ENCODE data around the gene HHAT. TPM values are rescaled to one million over a fixed set of nuclear protein-coding genes. Genes with fewer than 3 reads are reported as not detected.

HHAT gene
- total RNA-seq, 1 donor from 2014 or later, result 2.9 TPM

- no peaks in the 10 kb centered on the region for H3K36me3 ChIP-seq (ENCODE audit: control insufficient read depth, insufficient read depth, low read length)
- FAIRE-seq, result no peak
- no peaks in the 10 kb centered on the region for H3K27me3 ChIP-seq (ENCODE audit: control insufficient read depth, insufficient read depth, low read length)
- no peak for DNase-seq (ENCODE audit: low read depth)
- TF ChIP-seq CTCF (IDR thresholded peaks at IDR 0.05; ENCODE audit: insufficient read depth, low read length, severe bottlenecking), result no peak
- no peak overlapping the region for H3K4me3 ChIP-seq (ENCODE audit: low read depth, low read length)
Observed at GRCh38 chr1:210646258-210646616, 317.5 kb downstream of the HHAT start.

- TF ChIP-seq CTCF (IDR thresholded peaks at IDR 0.05; ENCODE audit: insufficient read depth, low read length, severe bottlenecking), result no peak
- Histone ChIP-seq H3K36me3 (ENCODE audit: control insufficient read depth, insufficient read depth, low read length) (no peaks in the 10 kb centered on the region), H3K4me3 (ENCODE audit: low read depth, low read length) (no peak overlapping the region), H3K27me3 (ENCODE audit: control insufficient read depth, insufficient read depth, low read length) (no peaks in the 10 kb centered on the region)
- no peak for FAIRE-seq
- no peak for DNase-seq (ENCODE audit: low read depth)
Observed at GRCh38 chr1:210647406-210648333, 319.0 kb downstream of the HHAT start.

DNA sequence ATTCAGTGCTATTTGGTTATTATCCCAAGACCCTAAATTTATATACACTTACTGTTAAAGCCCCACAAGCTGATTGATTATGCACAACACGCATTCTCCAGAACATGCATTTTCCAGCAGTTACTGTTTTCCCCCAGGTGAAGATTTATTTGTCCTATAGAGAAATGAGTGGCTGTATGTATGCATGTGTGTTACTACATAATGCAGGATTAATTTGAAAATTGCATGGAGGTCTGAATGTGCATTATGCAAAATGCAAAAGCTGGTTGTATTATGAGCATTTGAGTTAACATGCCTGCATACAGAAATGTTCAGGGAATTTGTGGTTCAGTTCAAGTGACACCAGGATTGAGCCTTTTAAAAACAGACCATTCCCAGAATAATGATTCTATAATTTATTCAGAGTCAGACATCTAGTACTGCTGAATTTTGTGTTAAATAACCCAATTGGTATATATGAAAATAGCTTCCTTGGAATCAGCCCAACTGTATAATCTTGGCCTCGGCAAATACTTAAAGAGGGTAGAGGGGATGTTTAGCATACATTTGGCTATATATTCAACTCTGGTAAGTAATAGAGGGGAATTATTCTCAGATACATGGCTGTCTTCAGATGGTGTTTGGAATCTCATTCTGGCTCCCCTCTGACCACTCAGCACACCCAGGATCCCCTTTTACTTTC is 320.0 kb downstream of the HHAT start:
- Histone ChIP-seq H3K36me3 (ENCODE audit: control insufficient read depth, insufficient read depth, low read length) (no peaks in the 10 kb centered on the region), H3K27me3 (ENCODE audit: control insufficient read depth, insufficient read depth, low read length) (no peaks in the 10 kb centered on the region), H3K4me3 (ENCODE audit: low read depth, low read length) (no peak overlapping the region)
- DNase-seq (ENCODE audit: low read depth) (no peak), FAIRE-seq (no peak)
- TF ChIP-seq CTCF (IDR thresholded peaks at IDR 0.05; ENCODE audit: insufficient read depth, low read length, severe bottlenecking), result no peak

- FAIRE-seq (no peak), DNase-seq (ENCODE audit: low read depth) (no peak)
- no peak for TF ChIP-seq CTCF (IDR thresholded peaks at IDR 0.05; ENCODE audit: insufficient read depth, low read length, severe bottlenecking)
- Histone ChIP-seq H3K27me3 (ENCODE audit: control insufficient read depth, insufficient read depth, low read length) (no peaks in the 10 kb centered on the region), H3K36me3 (ENCODE audit: control insufficient read depth, insufficient read depth, low read length) (no peaks in the 10 kb centered on the region), H3K4me3 (ENCODE audit: low read depth, low read length) (no peak overlapping the region)
Observed at GRCh38 chr1:210650403-210650802, 321.7 kb downstream of the HHAT start.

GRCh38 chr1:210652329-210652954 is 323.7 kb downstream of the HHAT start:
- Histone ChIP-seq H3K27me3 (ENCODE audit: control insufficient read depth, insufficient read depth, low read length) (no peaks in the 10 kb centered on the region), H3K4me3 (ENCODE audit: low read depth, low read length) (no peak overlapping the region), H3K36me3 (ENCODE audit: control insufficient read depth, insufficient read depth, low read length) (no peaks in the 10 kb centered on the region)
- FAIRE-seq, result no peak
- DNase-seq (ENCODE audit: low read depth), result no peak
- TF ChIP-seq CTCF (IDR thresholded peaks at IDR 0.05; ENCODE audit: insufficient read depth, low read length, severe bottlenecking), result no peak

Measured in bronchial epithelial cell (primary cell).